ENCODE data around the gene ATP13A2. TPM values are rescaled to one million over a fixed set of nuclear protein-coding genes. Genes with fewer than 3 reads are reported as not detected.

ATP13A2 gene
- polyA plus RNA-seq, 1 donor, result 16.4 TPM

GRCh38 chr1:17028662-17029188, 17.0 kb upstream of the ATP13A2 start:
- DNase-seq (ENCODE audit: low read depth), result no peak

GRCh38 chr1:17027900-17028299, 16.2 kb upstream of the ATP13A2 start:
- no peak for DNase-seq (ENCODE audit: low read depth)

- DNase-seq (ENCODE audit: low read depth), result no peak
Observed at GRCh38 chr1:17027403-17027802, 15.7 kb upstream of the ATP13A2 start.

- DNase-seq (ENCODE audit: low read depth), result no peak
Observed at GRCh38 chr1:17024721-17025120, 13.0 kb upstream of the ATP13A2 start.

GRCh38 chr1:17023573-17023972, 11.8 kb upstream of the ATP13A2 start:
- DNase-seq (ENCODE audit: low read depth), result no peak

- no peak for DNase-seq (ENCODE audit: low read depth)
Observed at GRCh38 chr1:17023102-17023501, 11.4 kb upstream of the ATP13A2 start.

GRCh38 chr1:17021896-17022295, 10.2 kb upstream of the ATP13A2 start:
- DNase-seq (ENCODE audit: low read depth), result no peak

- no peak for DNase-seq (ENCODE audit: low read depth)
Observed at GRCh38 chr1:17020502-17020901, 8.8 kb upstream of the ATP13A2 start.

GRCh38 chr1:17018849-17019248, 7.1 kb upstream of the ATP13A2 start:
- DNase-seq (ENCODE audit: low read depth), result no peak

GRCh38 chr1:17017435-17017834, 5.7 kb upstream of the ATP13A2 start:
- no peak for DNase-seq (ENCODE audit: low read depth)

- no peak for DNase-seq (ENCODE audit: low read depth)
Observed at GRCh38 chr1:17016317-17016661, 4.6 kb upstream of the ATP13A2 start.

- no peak for DNase-seq (ENCODE audit: low read depth)
Observed at GRCh38 chr1:17014671-17015567, 3.2 kb upstream of the ATP13A2 start.

- no peak for DNase-seq (ENCODE audit: low read depth)
Observed at GRCh38 chr1:17013491-17014320, 2.0 kb upstream of the ATP13A2 start.

GRCh38 chr1:17012775-17013490, 1.2 kb upstream of the ATP13A2 start:
- no peak for DNase-seq (ENCODE audit: low read depth)

GRCh38 chr1:17011092-17011438, 663 bp downstream of the ATP13A2 start:
- DNase-seq (ENCODE audit: low read depth), result no peak

- DNase-seq (ENCODE audit: low read depth), result no peak
Observed at GRCh38 chr1:17009706-17010105, 2.0 kb downstream of the ATP13A2 start.

- DNase-seq (ENCODE audit: low read depth), result no peak
Observed at GRCh38 chr1:17008208-17008855, 3.4 kb downstream of the ATP13A2 start.

GRCh38 chr1:17007121-17007520, 4.6 kb downstream of the ATP13A2 start:
- no peak for DNase-seq (ENCODE audit: low read depth)

- DNase-seq (ENCODE audit: low read depth), result no peak
Observed at GRCh38 chr1:17005365-17005740, 6.4 kb downstream of the ATP13A2 start.

GRCh38 chr1:17004466-17005364, 7.0 kb downstream of the ATP13A2 start:
- no peak for DNase-seq (ENCODE audit: low read depth)

GRCh38 chr1:17002524-17002902, 9.2 kb downstream of the ATP13A2 start:
- no peak for DNase-seq (ENCODE audit: low read depth)

Measured in forelimb muscle (tissue), 1 donor.